Gastroesophageal sphincter (tissue), 3 donors: ENCODE measurements around the gene KNDC1.

Experiments used
- CTCF ChIP-seq, 4 experiments: fragments of 200-600 bp in 2 of 4; fragments of 450-650 bp in 2 of 4; sonication (generic) in 1 of 4; IDR thresholded peaks; one replicate each; pipeline ENCODE4 v1.5.1; 2017 to 2019; ENCODE audit warnings: antibody characterized with exemption in 4 of 4, mild to moderate bottlenecking in 2 of 4, moderate library complexity in 2 of 4
- EP300 ChIP-seq: sonication (generic); formaldehyde crosslinking; IDR thresholded peaks from one replicate; pipeline ENCODE4 v1.6.1; 2017; ENCODE audit warnings: antibody characterized with exemption, mild to moderate bottlenecking
- POLR2A ChIP-seq, 2 donors: fragments of 450-650 bp; IDR thresholded peaks; one replicate each; pipeline ENCODE4 v1.6.1; 2017; ENCODE audit warnings: antibody characterized with exemption in 2 of 2, mild to moderate bottlenecking in 2 of 2, moderate library complexity in 1 of 2

- TF ChIP-seq POLR2A (IDR thresholded peaks at IDR 0.05): no peak
- TF ChIP-seq CTCF (IDR thresholded peaks at IDR 0.05): no peak
- no peak for TF ChIP-seq EP300
Observed at GRCh38 chr10:133206356-133207040, 46.5 kb downstream of the KNDC1 start.
